Osteocyte (in vitro differentiated cells): ENCODE measurements around the gene PLK2. TPM values are rescaled to one million over a fixed set of nuclear protein-coding genes. Genes with fewer than 3 reads are reported as not detected.

Source experiments
- DNase-seq: peaks from one replicate; pipeline ENCODE4 v3.0.0; 2021; ENCODE audit warnings: mixed read lengths; ENCODE audit not compliant: unreplicated experiment; ENCODE audit errors: extremely low spot score
- H3K27ac Mint-ChIP-seq: one replicate; pipeline ENCODE4 v1.8.0; 2021; ENCODE audit warnings: mild to moderate bottlenecking, mixed read lengths; ENCODE audit not compliant: unreplicated experiment
- H3K27me3 Mint-ChIP-seq: one replicate; pipeline ENCODE4 v1.8.0; 2021; ENCODE audit warnings: mixed read lengths; ENCODE audit not compliant: unreplicated experiment
- H3K36me3 Mint-ChIP-seq: one replicate; pipeline ENCODE4 v1.8.0; 2021; ENCODE audit warnings: mixed read lengths; ENCODE audit not compliant: unreplicated experiment
- H3K4me1 Mint-ChIP-seq: one replicate; pipeline ENCODE4 v1.8.0; 2021; ENCODE audit warnings: mixed read lengths; ENCODE audit not compliant: unreplicated experiment
- H3K4me3 Mint-ChIP-seq: one replicate; pipeline ENCODE4 v1.8.0; 2021; ENCODE audit warnings: mild to moderate bottlenecking, moderate library complexity, mixed read lengths; ENCODE audit not compliant: unreplicated experiment
- H3K9me3 Mint-ChIP-seq: one replicate; pipeline ENCODE4 v1.8.0; 2021; ENCODE audit warnings: mixed read lengths; ENCODE audit not compliant: unreplicated experiment
- total RNA-seq: library from RNA; stranded (reverse); gene quantifications from 2 replicates; pipeline ENCODE4 v1.2.1, GENCODE V29; 2021
- TF ChIP-seq, protein P1 (sequence below): fragments of 200-600 bp; sonication (generic); IDR thresholded peaks from 2 replicates; pipeline ENCODE4 v1.5.0; 2021; ENCODE audit warnings: antibody characterized with exemption, mild to moderate bottlenecking, moderate library complexity

The PLK2 gene
- total RNA-seq, 1 donor from 2014 or later, result 73.3 TPM

DNA sequence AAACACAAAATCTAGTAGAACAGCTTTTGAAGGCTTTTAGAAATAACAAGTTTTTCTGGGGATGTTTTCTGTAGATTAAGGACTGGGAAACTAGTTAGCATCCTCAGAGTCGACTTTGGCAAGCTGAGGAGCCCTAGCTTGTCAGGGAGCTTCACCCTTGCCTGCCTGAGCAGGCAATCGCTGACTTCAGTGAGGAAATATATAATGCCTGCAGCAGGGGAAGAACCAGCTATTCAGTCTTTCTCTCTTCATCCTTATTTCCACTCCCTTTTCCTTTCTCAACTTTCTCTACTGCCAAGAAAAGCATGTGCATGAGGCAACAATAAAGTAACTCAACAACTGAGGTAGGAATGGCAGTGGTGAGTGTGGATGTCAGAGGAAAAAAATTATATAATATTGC, 54.7 kb downstream of the PLK2 start:
- Mint-ChIP-seq H3K36me3 (no peaks in the 10 kb centered on the region), H3K4me1 (no peaks in the 10 kb centered on the region), H3K27me3 (no peaks in the 10 kb centered on the region), H3K27ac (no peak overlapping the region), H3K4me3 (no peak overlapping the region), H3K9me3 (no peaks in the 10 kb centered on the region)
- TF ChIP-seq, protein P1, sequence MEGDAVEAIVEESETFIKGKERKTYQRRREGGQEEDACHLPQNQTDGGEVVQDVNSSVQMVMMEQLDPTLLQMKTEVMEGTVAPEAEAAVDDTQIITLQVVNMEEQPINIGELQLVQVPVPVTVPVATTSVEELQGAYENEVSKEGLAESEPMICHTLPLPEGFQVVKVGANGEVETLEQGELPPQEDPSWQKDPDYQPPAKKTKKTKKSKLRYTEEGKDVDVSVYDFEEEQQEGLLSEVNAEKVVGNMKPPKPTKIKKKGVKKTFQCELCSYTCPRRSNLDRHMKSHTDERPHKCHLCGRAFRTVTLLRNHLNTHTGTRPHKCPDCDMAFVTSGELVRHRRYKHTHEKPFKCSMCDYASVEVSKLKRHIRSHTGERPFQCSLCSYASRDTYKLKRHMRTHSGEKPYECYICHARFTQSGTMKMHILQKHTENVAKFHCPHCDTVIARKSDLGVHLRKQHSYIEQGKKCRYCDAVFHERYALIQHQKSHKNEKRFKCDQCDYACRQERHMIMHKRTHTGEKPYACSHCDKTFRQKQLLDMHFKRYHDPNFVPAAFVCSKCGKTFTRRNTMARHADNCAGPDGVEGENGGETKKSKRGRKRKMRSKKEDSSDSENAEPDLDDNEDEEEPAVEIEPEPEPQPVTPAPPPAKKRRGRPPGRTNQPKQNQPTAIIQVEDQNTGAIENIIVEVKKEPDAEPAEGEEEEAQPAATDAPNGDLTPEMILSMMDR, result no peak
- DNase-seq, result no peak

DNA sequence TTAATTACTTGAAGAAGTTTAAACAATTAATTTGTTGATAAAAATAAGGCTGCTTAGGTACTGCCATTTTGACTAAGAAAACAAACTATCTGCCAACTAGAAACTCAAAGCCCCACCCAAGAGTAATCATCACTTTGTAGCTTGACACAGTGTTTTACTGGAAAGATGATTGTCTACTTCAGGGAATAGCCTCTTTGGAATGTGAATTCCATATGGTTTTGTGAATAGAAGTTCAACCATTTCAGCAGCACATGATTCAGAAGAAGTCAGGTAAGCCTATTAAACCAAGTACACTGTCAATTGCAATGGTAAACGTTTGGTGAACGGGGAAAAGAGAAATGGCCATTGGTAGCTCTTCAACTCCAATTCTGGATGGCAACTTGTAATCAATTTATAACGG, 55.2 kb downstream of the PLK2 start:
- Mint-ChIP-seq H3K27me3 (no peaks in the 10 kb centered on the region), H3K27ac (no peak overlapping the region), H3K9me3 (no peaks in the 10 kb centered on the region), H3K4me1 (no peaks in the 10 kb centered on the region), H3K4me3 (no peak overlapping the region), H3K36me3 (no peaks in the 10 kb centered on the region)
- TF ChIP-seq, protein P1, result no peak
- DNase-seq, result no peak

Other genes with a start within 250 kb of the PLK2 start
- not detected in 2 replicates for gene GAPT, start 31.3 kb upstream of the PLK2 start, total RNA-seq
- gene RAB3C, start 123.0 kb upstream of the PLK2 start, total RNA-seq, result not detected in 2 replicates